Measurements from ENCODE around the gene BSG. TPM values are rescaled to one million over a fixed set of nuclear protein-coding genes. Genes with fewer than 3 reads are reported as not detected.

Gene BSG
- total RNA-seq, 3 donors from 2014 or later: 270 to 515 (median 282) TPM

- H3K9me3 ChIP-seq: no peaks in the 10 kb centered on the region
- TF ChIP-seq POLR2AphosphoS5 (IDR thresholded peaks at IDR 0.05) (no peak), POLR2A (IDR thresholded peaks at IDR 0.05) (no peak), CTCF (IDR thresholded peaks at IDR 0.05) (no peak)
- intact Hi-C loops (cut with DNase I; ENCODE audit: low total_unique reads): no loop called here
- H3K4me1 ChIP-seq: peaks cover 5 to 6% of the 10 kb centered on the region in 2 donors
- no peak overlapping the region for H3K27ac ChIP-seq
- H3K27me3 ChIP-seq: peaks cover 17 to 62% of the 10 kb centered on the region in 2 donors
- H3K36me3 ChIP-seq: no peaks in the 10 kb centered on the region
- H3K4me3 ChIP-seq: no peak overlapping the region
- no peak for DNase-seq (ENCODE audit: low spot score in 2 of 2)
Measured at GRCh38 chr19:593055-593454, 20.7 kb downstream of the BSG start.

- DNase-seq (ENCODE audit: low spot score in 2 of 2): no peak
- no peaks in the 10 kb centered on the region for H3K9me3 ChIP-seq
- peaks cover 17 to 57% of the 10 kb centered on the region in 2 donors for H3K27me3 ChIP-seq
- no peak overlapping the region for H3K4me3 ChIP-seq
- H3K4me1 ChIP-seq: peaks cover under 1 to 6% of the 10 kb centered on the region in 2 donors
- intact Hi-C loops (cut with DNase I; ENCODE audit: low total_unique reads): no loop called here
- no peak for TF ChIP-seq CTCF (IDR thresholded peaks at IDR 0.05)
- no peak for TF ChIP-seq POLR2AphosphoS5 (IDR thresholded peaks at IDR 0.05)
- TF ChIP-seq POLR2A (IDR thresholded peaks at IDR 0.05): no peak
- H3K27ac ChIP-seq: no peak overlapping the region
- H3K36me3 ChIP-seq: no peaks in the 10 kb centered on the region
Measured at GRCh38 chr19:593505-593904, 21.1 kb downstream of the BSG start.

GRCh38 chr19:594265-594870 lies 22.0 kb downstream of the BSG start:
- no peaks in the 10 kb centered on the region for H3K9me3 ChIP-seq
- intact Hi-C loops (cut with DNase I; ENCODE audit: low total_unique reads): no loop called here
- no peak overlapping the region for H3K27ac ChIP-seq
- TF ChIP-seq POLR2A (IDR thresholded peaks at IDR 0.05) (no peak), CTCF (IDR thresholded peaks at IDR 0.05) (no peak), POLR2AphosphoS5 (IDR thresholded peaks at IDR 0.05) (no peak)
- no peaks in the 10 kb centered on the region for H3K36me3 ChIP-seq
- DNase-seq (ENCODE audit: low spot score in 2 of 2): no peak
- peaks cover 17 to 53% of the 10 kb centered on the region in 2 donors for H3K27me3 ChIP-seq
- peaks cover 0 to 6% of the 10 kb centered on the region in 2 donors for H3K4me1 ChIP-seq
- no peak overlapping the region for H3K4me3 ChIP-seq

GRCh38 chr19:595326-596262 lies 23.2 kb downstream of the BSG start:
- no peak for DNase-seq (ENCODE audit: low spot score in 2 of 2)
- Histone ChIP-seq H3K4me1 (peaks cover 0 to 1% of the 10 kb centered on the region in 2 donors), H3K9me3 (no peaks in the 10 kb centered on the region), H3K27ac (no peak overlapping the region), H3K27me3 (peaks cover 14 to 48% of the 10 kb centered on the region in 2 donors), H3K36me3 (no peaks in the 10 kb centered on the region), H3K4me3 (no peak overlapping the region)
- no peak for TF ChIP-seq CTCF (IDR thresholded peaks at IDR 0.05)
- no peak for TF ChIP-seq POLR2A (IDR thresholded peaks at IDR 0.05)
- no peak for TF ChIP-seq POLR2AphosphoS5 (IDR thresholded peaks at IDR 0.05)
- intact Hi-C loops (cut with DNase I; ENCODE audit: low total_unique reads): no loop called here

- Histone ChIP-seq H3K27ac (no peak overlapping the region), H3K9me3 (no peaks in the 10 kb centered on the region), H3K4me3 (no peak overlapping the region), H3K36me3 (no peaks in the 10 kb centered on the region), H3K27me3 (peaks cover 7 to 41% of the 10 kb centered on the region in 2 donors), H3K4me1 (no peaks in the 10 kb centered on the region)
- no peak for DNase-seq (ENCODE audit: low spot score in 2 of 2)
- intact Hi-C loops (cut with DNase I; ENCODE audit: low total_unique reads): no loop called here
- TF ChIP-seq CTCF (IDR thresholded peaks at IDR 0.05): no peak
- no peak for TF ChIP-seq POLR2AphosphoS5 (IDR thresholded peaks at IDR 0.05)
- TF ChIP-seq POLR2A (IDR thresholded peaks at IDR 0.05): no peak
Measured at GRCh38 chr19:596263-596655, 23.9 kb downstream of the BSG start.

Measured in breast epithelium (tissue), 4 donors.